GM12873 (cell line): ENCODE measurements around the gene PRSS48.

Experiments
- TF ChIP-seq, protein P1 (sequence below): IDR thresholded peaks from 2 replicates; pipeline ENCODE4 v1.5.1; 2012; ENCODE audit warnings: low read depth, mild to moderate bottlenecking, moderate library complexity, low read length, control low read depth; ENCODE audit not compliant: insufficient read depth; ENCODE audit errors: missing control alignments

Gene PRSS48

DNA sequence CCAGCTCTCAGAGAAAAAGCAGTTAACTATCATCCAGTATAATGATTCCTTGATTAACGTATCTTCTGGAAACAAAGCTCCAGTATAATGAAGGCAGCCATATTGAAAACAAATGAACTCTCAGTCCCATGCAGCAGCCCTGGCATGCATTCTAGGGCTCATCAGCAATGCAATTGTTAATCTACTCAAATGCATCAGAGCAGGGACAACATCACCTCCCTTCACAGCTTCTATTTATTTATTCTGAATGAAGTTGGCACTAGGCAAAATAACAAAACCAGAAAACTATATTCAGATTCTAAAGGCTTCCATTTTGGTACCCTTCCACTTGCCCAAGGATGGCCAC lies 37.0 kb downstream of the PRSS48 start:
- TF ChIP-seq, protein P1, sequence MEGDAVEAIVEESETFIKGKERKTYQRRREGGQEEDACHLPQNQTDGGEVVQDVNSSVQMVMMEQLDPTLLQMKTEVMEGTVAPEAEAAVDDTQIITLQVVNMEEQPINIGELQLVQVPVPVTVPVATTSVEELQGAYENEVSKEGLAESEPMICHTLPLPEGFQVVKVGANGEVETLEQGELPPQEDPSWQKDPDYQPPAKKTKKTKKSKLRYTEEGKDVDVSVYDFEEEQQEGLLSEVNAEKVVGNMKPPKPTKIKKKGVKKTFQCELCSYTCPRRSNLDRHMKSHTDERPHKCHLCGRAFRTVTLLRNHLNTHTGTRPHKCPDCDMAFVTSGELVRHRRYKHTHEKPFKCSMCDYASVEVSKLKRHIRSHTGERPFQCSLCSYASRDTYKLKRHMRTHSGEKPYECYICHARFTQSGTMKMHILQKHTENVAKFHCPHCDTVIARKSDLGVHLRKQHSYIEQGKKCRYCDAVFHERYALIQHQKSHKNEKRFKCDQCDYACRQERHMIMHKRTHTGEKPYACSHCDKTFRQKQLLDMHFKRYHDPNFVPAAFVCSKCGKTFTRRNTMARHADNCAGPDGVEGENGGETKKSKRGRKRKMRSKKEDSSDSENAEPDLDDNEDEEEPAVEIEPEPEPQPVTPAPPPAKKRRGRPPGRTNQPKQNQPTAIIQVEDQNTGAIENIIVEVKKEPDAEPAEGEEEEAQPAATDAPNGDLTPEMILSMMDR: no peak

DNA sequence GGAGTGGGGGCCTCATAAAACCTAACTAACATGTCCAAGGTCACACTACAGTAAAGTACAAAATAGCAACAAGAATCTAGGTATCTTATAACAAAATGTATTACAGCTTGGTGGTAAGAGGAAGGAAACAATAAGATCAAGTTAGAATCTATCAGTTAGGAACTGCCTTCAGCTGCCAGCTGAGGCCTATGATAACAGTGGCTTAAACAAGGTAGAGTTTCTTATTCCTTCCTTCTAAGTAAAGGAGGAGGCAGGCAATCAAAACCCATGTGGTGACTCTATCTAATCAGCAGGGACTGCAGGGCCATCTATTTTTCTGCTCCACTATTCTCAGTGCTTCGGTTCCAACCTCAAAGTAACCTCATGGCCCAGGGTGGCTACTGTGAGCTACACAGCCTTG lies 37.5 kb downstream of the PRSS48 start:
- TF ChIP-seq, protein P1: no peak

DNA sequence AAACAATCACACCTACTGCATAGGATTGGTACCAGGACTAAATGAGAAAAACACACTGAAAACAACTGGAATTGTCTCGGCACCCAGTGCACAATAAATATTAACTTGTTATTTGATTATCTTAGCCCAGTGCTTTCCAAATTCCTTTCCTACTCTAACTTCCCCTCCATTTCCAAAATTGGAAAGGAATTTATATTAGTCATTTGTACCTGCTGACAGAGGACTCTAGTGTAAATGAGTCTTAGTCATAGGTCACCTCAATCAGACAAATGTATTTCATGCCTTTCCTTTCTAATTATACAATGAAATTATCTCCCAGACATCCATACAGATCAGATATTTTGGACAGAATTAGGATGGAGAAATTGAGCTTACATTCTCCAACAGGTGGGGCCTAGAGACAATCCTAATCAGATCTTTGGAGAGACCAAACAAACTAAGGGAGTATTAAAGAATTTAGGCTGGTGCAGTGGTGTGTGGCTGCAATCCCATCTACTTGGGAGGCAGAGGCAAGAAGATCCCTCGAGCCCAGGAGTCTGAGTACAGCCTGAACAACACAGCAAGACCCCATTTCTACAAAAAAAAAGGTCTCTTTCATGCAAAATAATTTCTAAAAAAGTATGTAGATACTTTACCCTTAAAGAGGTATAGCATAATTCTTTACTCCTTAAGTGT lies 38.4 kb downstream of the PRSS48 start:
- TF ChIP-seq, protein P1: no peak

DNA sequence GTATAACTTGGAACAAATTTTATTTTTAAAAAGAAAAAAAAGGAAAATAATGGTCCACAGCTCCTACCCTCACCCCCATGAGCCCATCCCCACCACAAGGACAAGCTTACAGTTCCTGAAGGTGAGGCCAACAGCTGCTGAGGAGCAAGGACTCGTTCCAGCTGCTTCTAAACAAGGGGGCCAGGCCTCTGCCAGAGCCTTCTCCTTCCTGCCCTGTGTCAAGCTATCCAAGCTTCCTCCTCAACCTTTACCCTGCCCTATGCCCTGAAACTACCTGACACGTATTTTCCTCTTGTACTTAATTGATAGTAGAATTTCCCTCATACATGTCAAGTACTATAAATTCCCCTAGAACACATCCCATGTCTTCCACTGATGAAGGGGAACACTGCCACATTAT lies 39.7 kb downstream of the PRSS48 start:
- TF ChIP-seq, protein P1: no peak

DNA sequence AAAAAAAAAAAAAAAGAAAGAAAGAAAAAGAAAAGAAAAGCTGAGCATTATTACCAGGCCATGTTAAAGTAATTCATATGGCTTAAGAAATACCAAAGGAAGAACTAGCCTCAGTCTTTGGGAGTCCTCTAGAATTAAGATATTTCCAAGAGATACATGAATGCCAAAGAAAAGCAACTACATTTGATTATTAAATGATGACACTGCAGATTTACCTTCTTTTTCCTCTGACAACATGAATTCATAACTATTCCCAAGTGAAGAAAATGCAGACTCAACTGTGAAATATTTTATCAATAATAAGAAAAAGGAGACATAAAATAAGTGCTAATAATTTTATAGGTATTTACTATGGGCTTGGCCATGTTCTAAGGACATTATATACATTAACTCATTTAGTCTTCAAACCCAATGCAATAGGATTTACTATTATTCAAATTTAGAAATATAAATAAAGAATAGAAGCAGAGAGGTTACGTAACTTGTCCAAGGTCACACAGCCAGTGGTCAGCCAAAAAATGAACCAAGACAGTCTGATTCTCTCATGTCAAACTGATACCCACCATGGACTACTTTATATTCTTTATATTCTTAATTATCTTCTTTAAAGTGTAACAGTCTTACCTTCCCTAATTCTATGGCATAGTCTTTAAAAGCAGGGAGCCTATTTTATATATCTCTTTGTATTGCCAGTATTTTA lies 41.5 kb downstream of the PRSS48 start:
- TF ChIP-seq, protein P1: no peak

DNA sequence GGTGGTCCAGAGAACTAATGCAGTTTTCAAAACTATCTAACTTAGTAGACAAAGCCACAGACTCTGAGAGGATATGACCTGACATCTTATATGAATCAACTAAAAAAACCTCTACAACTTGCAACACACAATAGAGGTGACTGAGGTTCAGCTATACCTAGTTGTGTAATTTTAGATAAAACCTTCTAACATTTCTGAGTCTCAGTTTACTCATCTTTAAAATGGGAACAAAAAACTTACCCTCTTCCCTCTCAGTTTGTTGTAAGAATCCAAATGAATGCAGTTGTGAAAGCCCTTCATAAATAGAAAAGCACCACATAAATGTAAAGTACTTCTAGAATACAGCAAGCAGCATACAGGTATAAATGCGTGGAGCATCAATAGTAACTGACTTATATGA lies 42.5 kb downstream of the PRSS48 start:
- TF ChIP-seq, protein P1: no peak

DNA sequence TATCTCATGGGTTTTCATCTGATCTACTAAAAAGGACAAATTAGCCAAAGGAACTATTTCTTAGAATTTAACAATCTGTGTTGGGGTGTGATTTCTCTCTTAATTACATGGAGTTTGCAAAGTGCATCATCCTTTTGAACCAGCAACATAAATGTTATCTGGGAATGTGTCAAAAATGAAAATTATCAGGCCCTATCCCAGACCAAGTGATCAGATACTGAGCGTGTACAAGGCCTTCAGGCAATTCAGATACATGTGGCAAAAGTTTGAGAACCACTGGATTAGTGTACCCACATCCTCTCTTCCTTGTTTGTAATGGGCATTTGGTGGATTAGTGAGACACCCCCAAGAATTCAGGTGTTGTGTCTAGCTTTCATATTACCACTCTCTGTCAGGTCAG lies 44.6 kb downstream of the PRSS48 start:
- TF ChIP-seq, protein P1: no peak
